Aorta (tissue), 5 donors: ENCODE results near the gene DPYSL4. TPM values are rescaled to one million over a fixed set of nuclear protein-coding genes. Genes with fewer than 3 reads are reported as not detected.
A peak's percentile ranks its signal among the peaks of the same experiment; 100 is the strongest.

Experiments
- ATAC-seq: fragments of 200-7000 bp; cut with Tn5 transposase; one replicate; pipeline ENCODE4 v1.9.1; 2022; ENCODE audit warnings: moderate library complexity; ENCODE audit not compliant: low FRiP score
- DNase-seq, 2 donors: peaks; one replicate each; pipeline ENCODE4 v3.0.0-alpha.2; 2020
- H3K27ac ChIP-seq, 2 donors: one replicate each; pipeline ENCODE4 v1.5.1; 2013; ENCODE audit warnings: low read length in 2 of 2, mild to moderate bottlenecking in 2 of 2, moderate library complexity in 2 of 2, control low read depth in 1 of 2, inconsistent platforms in 1 of 2, low read depth in 1 of 2
- H3K27me3 ChIP-seq, 2 donors: one replicate each; pipeline ENCODE4 v1.6.1; 2013; ENCODE audit warnings: control low read depth in 1 of 2, low read length in 1 of 2, mild to moderate bottlenecking in 1 of 2, moderate library complexity in 1 of 2; ENCODE audit not compliant: insufficient read depth in 2 of 2, control insufficient read depth in 1 of 2
- H3K36me3 ChIP-seq, 2 donors: one replicate each; pipeline ENCODE4 v1.6.1; 2013; ENCODE audit warnings: control low read depth in 1 of 2, low read length in 1 of 2, mild to moderate bottlenecking in 1 of 2; ENCODE audit not compliant: insufficient read depth in 2 of 2, control insufficient read depth in 1 of 2
- H3K4me1 ChIP-seq, 2 donors: one replicate each; pipeline ENCODE4 v1.6.1; 2013; ENCODE audit warnings: low read length in 2 of 2, control low read depth in 1 of 2, mild to moderate bottlenecking in 1 of 2, moderate library complexity in 1 of 2; ENCODE audit not compliant: insufficient read depth in 2 of 2, control insufficient read depth in 1 of 2
- H3K4me3 ChIP-seq, 2 donors: one replicate each; pipeline ENCODE4 v1.5.1; 2013; ENCODE audit warnings: low read length in 2 of 2, control low read depth in 1 of 2, mild to moderate bottlenecking in 1 of 2
- H3K9me3 ChIP-seq: one replicate; pipeline ENCODE4 v1.6.1; 2013; ENCODE audit warnings: mild to moderate bottlenecking, low read length; ENCODE audit not compliant: control insufficient read depth
- WGBS, 2 donors: extraction: QIAGEN DNeasy Blood & Tissue Kit; methylation state at CpG; one replicate each; pipeline ENCODE4 v1.1.7; 2013; 5-methylcytosine and 5-hydroxymethylcytosine counted together
- intact Hi-C, 2 donors: fragments of 100-400 bp; cut with DNase I; formaldehyde crosslinking; loops; one replicate each; pipeline versions ENCODE4 v1.14.2 to v1.15.0; 2022
- polyA plus RNA-seq, 2 donors: library from polyadenylated mRNA; stranded (reverse); fragments of 200-250 nt; gene quantifications; one replicate each; pipeline ENCODE4 v1.2.3, GENCODE V29; 2013
- total RNA-seq, 2 donors: library from RNA; stranded (reverse); fragmentation: NEBNext Ultra II Directional; extraction: Animal tissue kit (Norgen Biotek cat#: 25700); gene quantifications; one replicate each; pipeline ENCODE4 v1.2.1, GENCODE V29; 2021
- donor health status: healthy with polysubstance abuse.
- donor health status: Bipolar disorder and iron deficiency.
- donor health status: DM: no; HTN: no; CAD: no.
- donor health status: DM: no; HTN: no; CAD: no.
- donor health status: DM: yes; HTN: yes; CAD: no.

Gene DPYSL4
- total and polyA plus RNA-seq, 4 donors: 0.84 to 1.4 (median 0.95) TPM; not detected in 1

- H3K4me1 ChIP-seq: no peaks in the 10 kb centered on the region
- DNase-seq (peak; percentile 42 to 73), ATAC-seq (no peak)
- no peak overlapping the region for H3K27ac ChIP-seq
- 86 to 87% methylated on average over 46 of the region's 46 CpGs for WGBS, 2 donors
- H3K27me3 ChIP-seq: no peaks in the 10 kb centered on the region
- no peaks in the 10 kb centered on the region for H3K36me3 ChIP-seq
- H3K9me3 ChIP-seq: no peaks in the 10 kb centered on the region
- H3K4me3 ChIP-seq: no peak overlapping the region
- intact Hi-C loops: no loop called here
Measured at GRCh38 chr10:132169766-132170560, 16.8 kb upstream of the DPYSL4 start.

- no peak overlapping the region for H3K27ac ChIP-seq
- H3K4me1 ChIP-seq: no peaks in the 10 kb centered on the region
- H3K36me3 ChIP-seq: no peaks in the 10 kb centered on the region
- 69% methylated on average over 36 of the region's 36 CpGs for WGBS, 2 donors
- H3K27me3 ChIP-seq: no peaks in the 10 kb centered on the region
- DNase-seq (peak; percentile 26 to 69), ATAC-seq (no peak)
- no peak overlapping the region for H3K4me3 ChIP-seq
- no peaks in the 10 kb centered on the region for H3K9me3 ChIP-seq
- intact Hi-C loops: no loop called here
Measured at GRCh38 chr10:132170561-132171361, 16.0 kb upstream of the DPYSL4 start.

GRCh38 chr10:132172091-132173066 is 14.4 kb upstream of the DPYSL4 start:
- Histone ChIP-seq H3K36me3 (no peaks in the 10 kb centered on the region), H3K9me3 (no peaks in the 10 kb centered on the region), H3K27me3 (no peaks in the 10 kb centered on the region), H3K27ac (no peak overlapping the region), H3K4me1 (no peaks in the 10 kb centered on the region), H3K4me3 (no peak overlapping the region)
- peak; percentile 29 to 52 for DNase-seq
- intact Hi-C loops: no loop called here
- ATAC-seq: no peak
- 60 to 66% methylated on average over 26 of the region's 26 CpGs for WGBS, 2 donors

- no peaks in the 10 kb centered on the region for H3K4me1 ChIP-seq
- no peak overlapping the region for H3K4me3 ChIP-seq
- intact Hi-C loops: no loop called here
- H3K27me3 ChIP-seq: no peaks in the 10 kb centered on the region
- WGBS, 2 donors: 88 to 93% methylated on average over 5 of the region's 5 CpGs
- no peak overlapping the region for H3K27ac ChIP-seq
- no peaks in the 10 kb centered on the region for H3K9me3 ChIP-seq
- peak; percentile 24 to 26 for DNase-seq
- H3K36me3 ChIP-seq: no peaks in the 10 kb centered on the region
- no peak for ATAC-seq
Measured at GRCh38 chr10:132173185-132173584, 13.6 kb upstream of the DPYSL4 start.

- Histone ChIP-seq H3K4me1 (no peaks in the 10 kb centered on the region), H3K4me3 (no peak overlapping the region), H3K36me3 (no peaks in the 10 kb centered on the region), H3K9me3 (no peaks in the 10 kb centered on the region), H3K27ac (no peak overlapping the region), H3K27me3 (no peaks in the 10 kb centered on the region)
- ATAC-seq (no peak), DNase-seq (peak in 1 of 2 donors; percentile 47)
- WGBS, 2 donors: 87 to 88% methylated on average over 11 of the region's 11 CpGs
- intact Hi-C loops: no loop called here
Measured at GRCh38 chr10:132174237-132174636, 12.5 kb upstream of the DPYSL4 start.

GRCh38 chr10:132175408-132175807 is 11.3 kb upstream of the DPYSL4 start:
- 17 to 25% methylated on average over 6 of the region's 6 CpGs for WGBS, 2 donors
- no peak for ATAC-seq
- no peaks in the 10 kb centered on the region for H3K36me3 ChIP-seq

GRCh38 chr10:132175907-132176581 is 10.7 kb upstream of the DPYSL4 start:
- no peaks in the 10 kb centered on the region for H3K36me3 ChIP-seq
- no peaks in the 10 kb centered on the region for H3K9me3 ChIP-seq
- intact Hi-C loops: no loop called here
- no peak overlapping the region for H3K4me3 ChIP-seq
- no peaks in the 10 kb centered on the region for H3K4me1 ChIP-seq
- ATAC-seq: no peak
- H3K27me3 ChIP-seq: no peaks in the 10 kb centered on the region
- WGBS, 2 donors: 7% methylated on average over 16 of the region's 16 CpGs
- H3K27ac ChIP-seq: no peak overlapping the region
- DNase-seq: peak in 1 of 2 donors; percentile 62

More at GRCh38 chr10:132175408-132175807, 11.3 kb upstream of the DPYSL4 start:
- Histone ChIP-seq H3K27ac (no peak overlapping the region), H3K27me3 (no peaks in the 10 kb centered on the region), H3K4me3 (no peak overlapping the region), H3K9me3 (no peaks in the 10 kb centered on the region), H3K4me1 (no peaks in the 10 kb centered on the region)
- peak; percentile 8 to 31 for DNase-seq
- intact Hi-C loops: no loop called here
